Astrocyte (in vitro differentiated cells and primary cell): ENCODE results near the gene PARP6.

ENCODE experiments used
- EZH2 ChIP-seq: IDR thresholded peaks from 2 replicates; pipeline ENCODE4 v1.6.1; 2012; ENCODE audit warnings: mild to moderate bottlenecking, low read length, inconsistent platforms; ENCODE audit not compliant: insufficient read depth
- TF ChIP-seq, protein P1 (sequence below): IDR thresholded peaks from 2 replicates; pipeline ENCODE4 v1.5.1; 2011; ENCODE audit warnings: low read depth, mild to moderate bottlenecking, inconsistent platforms, low read length, moderate library complexity; ENCODE audit not compliant: insufficient read depth

DNA sequence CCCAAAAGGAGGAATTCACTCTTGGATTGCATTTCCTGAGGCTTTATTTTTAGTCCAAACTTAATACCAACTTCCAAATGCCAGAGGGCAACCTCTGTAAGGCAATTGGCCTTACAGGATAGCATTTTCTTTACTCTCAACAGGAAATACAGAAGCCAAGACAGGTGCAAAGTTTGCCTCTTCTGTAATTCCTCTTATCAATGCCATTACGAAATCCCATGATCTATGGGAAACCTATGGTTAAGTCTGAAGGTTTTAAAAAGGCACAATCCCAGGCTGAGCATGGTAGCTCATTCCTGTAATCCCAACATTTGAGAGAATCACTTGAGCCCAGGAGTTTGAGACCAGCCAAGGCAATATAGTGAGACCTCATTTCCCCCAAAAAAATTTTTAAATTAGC, 56.3 kb downstream of the PARP6 start:
- TF ChIP-seq, protein P1, sequence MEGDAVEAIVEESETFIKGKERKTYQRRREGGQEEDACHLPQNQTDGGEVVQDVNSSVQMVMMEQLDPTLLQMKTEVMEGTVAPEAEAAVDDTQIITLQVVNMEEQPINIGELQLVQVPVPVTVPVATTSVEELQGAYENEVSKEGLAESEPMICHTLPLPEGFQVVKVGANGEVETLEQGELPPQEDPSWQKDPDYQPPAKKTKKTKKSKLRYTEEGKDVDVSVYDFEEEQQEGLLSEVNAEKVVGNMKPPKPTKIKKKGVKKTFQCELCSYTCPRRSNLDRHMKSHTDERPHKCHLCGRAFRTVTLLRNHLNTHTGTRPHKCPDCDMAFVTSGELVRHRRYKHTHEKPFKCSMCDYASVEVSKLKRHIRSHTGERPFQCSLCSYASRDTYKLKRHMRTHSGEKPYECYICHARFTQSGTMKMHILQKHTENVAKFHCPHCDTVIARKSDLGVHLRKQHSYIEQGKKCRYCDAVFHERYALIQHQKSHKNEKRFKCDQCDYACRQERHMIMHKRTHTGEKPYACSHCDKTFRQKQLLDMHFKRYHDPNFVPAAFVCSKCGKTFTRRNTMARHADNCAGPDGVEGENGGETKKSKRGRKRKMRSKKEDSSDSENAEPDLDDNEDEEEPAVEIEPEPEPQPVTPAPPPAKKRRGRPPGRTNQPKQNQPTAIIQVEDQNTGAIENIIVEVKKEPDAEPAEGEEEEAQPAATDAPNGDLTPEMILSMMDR: no peak
- TF ChIP-seq EZH2: no peak
